ENCODE results near the gene CAVIN2.

- no peak for TF ChIP-seq CTCF (conservative IDR thresholded peaks at IDR 0.05)
- no peak for TF ChIP-seq EZH2 (IDR thresholded peaks at IDR 0.05; ENCODE audit: low read depth)
Measured at GRCh38 chr2:191867507-191867847, 20.6 kb upstream of the CAVIN2 start.

Measured in PC-9 (cell line).